ENCODE measurements around the gene CIBAR2.
"Not testable (repeated sequence)": the region's sequence is repeated elsewhere in the genome, so short reads cannot be mapped to it uniquely, and the experiment has no call there.

Gene CIBAR2

GRCh38 chr16:85056211-85056748 is 56.0 kb downstream of the CIBAR2 start:
- no peak for FAIRE-seq

- FAIRE-seq = no peak
Observed at GRCh38 chr16:85055493-85056210, 56.6 kb downstream of the CIBAR2 start.

GRCh38 chr16:85054948-85055492 is 57.3 kb downstream of the CIBAR2 start:
- FAIRE-seq = no peak

GRCh38 chr16:85054321-85054720 is 58.0 kb downstream of the CIBAR2 start:
- FAIRE-seq = not testable (repeated sequence)

- no peak for FAIRE-seq
Observed at GRCh38 chr16:85052536-85052935, 59.7 kb downstream of the CIBAR2 start.

- no peak for FAIRE-seq
Observed at GRCh38 chr16:85051683-85052082, 60.6 kb downstream of the CIBAR2 start.

- FAIRE-seq = no peak
Observed at GRCh38 chr16:85051067-85051581, 61.1 kb downstream of the CIBAR2 start.

- FAIRE-seq = no peak
Observed at GRCh38 chr16:85049706-85050305, 62.5 kb downstream of the CIBAR2 start.

GRCh38 chr16:85048921-85049562 is 63.2 kb downstream of the CIBAR2 start:
- no peak for FAIRE-seq

All from colon (tissue), 2 donors.